ENCODE data around the gene POU2AF2.
"Not testable (repeated sequence)": the region's sequence is repeated elsewhere in the genome, so short reads cannot be mapped to it uniquely, and the experiment has no call there.

The POU2AF2 gene

GRCh38 chr11:111305162-111305802 lies 59.8 kb downstream of the POU2AF2 start:
- no peak for DNase-seq

- no peak for DNase-seq
These were observed 60.4 kb downstream of the POU2AF2 start for GRCh38 chr11:111305876-111306275.

DNA sequence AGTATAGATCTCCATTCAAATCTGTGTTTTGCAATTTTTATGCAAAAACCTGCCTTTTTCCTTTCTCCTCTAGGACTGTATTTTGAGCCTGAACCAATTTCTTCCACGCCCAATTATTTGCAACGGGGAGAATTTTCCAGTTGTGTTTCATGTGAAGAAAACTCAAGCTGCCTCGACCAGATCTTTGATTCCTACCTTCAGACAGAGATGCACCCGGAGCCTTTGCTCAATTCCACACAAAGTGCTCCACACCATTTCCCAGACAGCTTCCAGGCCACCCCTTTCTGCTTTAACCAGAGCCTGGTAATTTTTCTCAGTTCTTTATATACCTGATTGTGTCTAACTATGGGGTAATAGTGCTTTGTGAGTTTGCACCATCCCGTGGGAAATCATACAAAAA lies 60.8 kb downstream of the POU2AF2 start:
- DNase-seq, result no peak

- no peak for DNase-seq
These were observed 62.1 kb downstream of the POU2AF2 start for GRCh38 chr11:111307472-111308108.

DNA sequence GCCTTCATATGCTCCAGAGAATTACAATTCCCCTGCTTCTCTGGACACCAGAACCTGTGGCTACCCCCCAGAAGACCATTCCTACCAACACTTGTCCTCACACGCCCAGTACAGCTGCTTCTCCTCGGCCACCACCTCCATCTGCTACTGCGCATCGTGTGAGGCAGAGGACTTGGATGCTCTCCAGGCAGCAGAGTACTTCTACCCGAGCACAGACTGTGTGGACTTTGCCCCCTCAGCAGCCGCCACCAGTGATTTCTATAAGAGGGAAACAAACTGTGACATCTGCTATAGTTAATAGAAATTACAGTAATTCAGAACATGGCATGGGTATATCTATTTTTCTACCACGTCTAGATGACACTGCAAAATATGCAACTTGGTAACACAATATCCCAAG lies 62.6 kb downstream of the POU2AF2 start:
- DNase-seq, result no peak

- no peak for DNase-seq
These were observed 63.8 kb downstream of the POU2AF2 start for GRCh38 chr11:111309215-111309915.

DNA sequence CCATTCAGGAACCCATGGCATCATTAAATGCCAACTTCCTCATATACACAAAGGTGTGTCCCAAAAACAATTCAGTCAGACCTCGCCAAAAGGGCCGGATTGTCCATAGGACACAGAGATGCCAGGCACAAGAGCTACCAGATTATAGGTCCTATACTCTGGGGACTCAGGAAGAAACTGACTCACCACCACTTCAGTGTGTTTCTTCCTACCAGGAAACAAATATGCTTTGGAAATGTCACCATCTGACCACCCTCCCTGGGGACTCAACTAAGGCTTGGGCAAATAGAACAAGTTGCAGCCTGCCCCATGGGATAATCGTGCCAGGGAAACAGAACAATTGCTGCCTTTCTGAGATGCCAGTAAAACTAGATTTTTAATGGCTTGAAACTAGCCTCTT lies 64.6 kb downstream of the POU2AF2 start:
- DNase-seq, result no peak

DNA sequence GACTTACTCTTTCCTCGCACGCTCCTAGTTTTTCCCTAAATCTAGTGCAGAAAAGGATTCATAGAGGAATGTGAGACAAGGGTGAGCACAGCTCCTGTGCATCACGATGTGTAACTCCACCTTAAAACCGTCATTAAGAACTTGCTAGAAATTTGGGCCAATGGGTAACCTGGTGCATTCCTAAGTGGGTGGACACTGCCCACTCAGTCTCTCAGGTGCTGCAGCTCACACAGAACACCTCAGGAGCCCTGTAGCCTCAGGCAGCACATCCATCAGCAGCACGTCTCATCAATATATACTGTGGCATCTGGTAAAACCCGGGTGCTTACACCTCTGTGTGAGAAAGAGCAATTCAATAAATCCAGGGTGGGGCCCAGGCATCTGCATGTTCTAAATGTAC lies 65.2 kb downstream of the POU2AF2 start:
- DNase-seq, result no peak

DNA sequence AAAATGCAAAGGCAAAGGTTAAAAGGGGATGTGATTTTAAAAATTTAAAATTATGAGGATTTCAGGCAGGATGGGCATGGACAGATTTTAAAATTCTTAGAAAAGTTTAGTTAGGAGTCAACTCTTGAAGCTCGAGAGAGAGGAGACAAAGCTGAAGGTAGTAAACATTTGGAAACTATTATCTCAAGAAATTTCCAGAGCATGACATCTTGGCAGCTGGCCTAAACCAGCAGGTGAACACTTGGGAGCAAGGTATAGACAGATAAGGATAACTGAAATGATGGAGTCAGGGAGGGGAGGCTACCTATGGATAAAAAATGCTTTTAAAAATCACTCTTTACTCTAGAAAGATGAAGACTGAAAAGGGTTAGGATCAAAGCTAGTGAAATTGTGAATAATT lies 66.6 kb downstream of the POU2AF2 start:
- no peak for DNase-seq

DNA sequence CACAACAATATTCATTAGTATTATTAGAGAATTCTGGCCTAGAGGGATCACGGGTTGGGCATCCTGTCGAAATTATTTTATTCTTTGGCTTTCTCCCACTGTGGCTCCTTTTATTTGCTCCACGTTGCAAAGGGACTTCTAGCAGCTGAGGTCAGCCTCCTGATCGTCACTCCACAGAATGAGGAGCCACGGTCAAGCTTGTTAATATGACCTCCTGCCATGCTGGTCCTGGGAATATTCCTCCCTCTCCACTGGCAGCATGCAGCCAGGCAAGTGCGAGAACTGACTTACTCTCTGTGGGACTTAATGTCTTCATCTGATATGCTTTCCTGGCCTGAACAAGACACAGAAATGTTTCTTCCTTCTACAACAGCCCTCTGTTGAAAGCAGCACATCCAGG lies 73.8 kb downstream of the POU2AF2 start:
- no peak for DNase-seq

DNA sequence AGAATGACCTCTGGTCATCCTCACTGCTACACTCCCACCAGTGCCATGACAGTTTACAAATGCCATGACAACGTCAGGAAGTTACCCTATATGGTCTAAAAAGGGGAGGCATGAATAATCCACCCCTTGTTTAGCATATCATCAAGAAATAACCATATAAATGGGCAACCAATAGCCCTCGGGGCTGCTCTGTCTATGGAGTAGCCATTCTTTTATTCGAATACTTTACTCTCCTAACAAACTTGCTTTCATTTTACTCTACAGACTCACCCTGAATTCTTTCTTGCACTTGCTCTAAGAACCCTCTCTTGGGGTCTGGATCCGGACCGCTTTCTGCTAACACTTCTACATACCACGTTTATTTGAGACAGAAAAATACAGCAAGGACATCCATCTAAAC lies 74.7 kb downstream of the POU2AF2 start:
- DNase-seq, result not testable (repeated sequence)

DNA sequence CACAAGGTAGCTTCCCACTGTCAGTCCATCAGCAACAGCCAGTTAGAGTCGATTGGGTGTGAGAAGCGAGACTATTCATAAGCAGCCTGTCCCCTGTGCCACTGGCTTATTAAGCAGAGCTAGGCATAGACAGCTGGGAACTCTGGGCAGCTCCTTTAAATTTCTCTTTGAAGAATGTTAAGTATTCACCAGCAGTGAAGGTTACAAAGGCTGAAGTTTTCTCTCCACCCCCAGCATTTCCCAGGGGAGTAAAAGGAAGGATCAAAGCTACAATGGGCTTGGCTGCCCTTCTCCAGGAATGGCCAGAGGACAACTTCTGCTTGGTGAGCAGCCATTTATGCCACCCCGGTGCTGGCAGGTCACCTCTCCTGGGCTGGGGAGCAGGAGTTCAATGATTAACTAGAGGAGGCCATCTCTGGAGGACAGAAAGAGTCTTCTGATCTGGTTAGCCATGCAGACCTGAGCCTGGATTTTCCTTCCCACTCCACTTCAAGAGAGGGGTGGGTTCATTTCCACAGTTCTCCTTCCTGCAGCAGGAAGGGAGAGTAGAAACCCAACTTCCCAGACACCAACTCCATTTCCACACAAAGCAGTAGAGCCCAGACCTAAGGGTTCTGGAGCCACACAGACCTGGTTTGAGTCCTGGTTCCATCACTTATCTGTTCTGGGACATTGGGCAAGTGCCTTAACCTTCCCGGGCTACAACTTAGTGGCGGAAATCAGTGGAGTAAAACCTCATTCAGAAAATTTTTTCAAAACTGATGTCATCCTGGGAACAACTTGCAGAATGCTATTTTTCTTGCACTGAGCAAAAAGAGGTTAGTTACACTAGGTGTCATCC lies 75.4 kb downstream of the POU2AF2 start:
- no peak for DNase-seq

- no peak for DNase-seq
These were observed 77.0 kb downstream of the POU2AF2 start for GRCh38 chr11:111322534-111322933.

DNA sequence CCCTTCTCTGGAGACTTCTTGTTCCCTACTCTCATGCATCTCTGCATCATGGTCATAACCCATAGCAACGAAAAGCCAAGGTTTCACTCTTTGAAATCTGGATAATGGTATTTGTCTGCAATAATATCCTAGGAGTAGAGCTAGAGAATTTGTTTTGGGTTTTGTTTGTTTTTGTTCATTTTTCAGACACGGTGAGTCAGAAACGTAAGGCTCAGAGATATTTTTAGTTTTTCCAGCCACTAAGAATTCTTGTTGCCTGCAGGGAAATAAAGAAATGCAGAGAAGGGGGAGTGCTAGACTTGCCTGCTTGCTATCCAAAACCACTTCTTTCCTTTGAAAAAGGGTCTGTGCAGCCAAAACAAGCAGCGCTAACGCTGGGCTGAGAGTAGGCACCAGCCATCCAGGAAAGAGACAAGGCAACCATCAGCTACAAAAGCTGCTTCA lies 78.8 kb downstream of the POU2AF2 start:
- DNase-seq, result no peak

DNA sequence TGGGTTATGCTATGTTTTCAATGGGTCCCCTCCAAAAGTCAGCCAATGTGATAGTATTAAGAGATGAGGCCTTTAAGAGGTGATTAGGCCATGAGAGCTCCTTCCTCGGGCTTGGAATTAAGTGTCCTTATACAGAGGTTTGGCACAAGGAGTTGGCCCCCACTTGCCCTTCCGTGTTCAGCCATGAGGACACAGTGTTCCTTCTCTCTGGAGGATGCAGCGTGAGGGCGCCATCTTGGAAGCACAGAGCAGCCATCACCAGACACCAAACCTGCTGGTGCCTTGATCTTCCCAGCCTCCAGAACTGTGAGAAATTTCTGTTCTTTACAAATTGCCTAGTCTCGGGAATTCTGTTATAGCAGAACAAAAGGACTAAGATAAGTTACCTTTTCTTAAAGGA lies 79.7 kb downstream of the POU2AF2 start:
- no peak for DNase-seq

GRCh38 chr11:111326824-111327223 lies 81.3 kb downstream of the POU2AF2 start:
- DNase-seq, result no peak

DNA sequence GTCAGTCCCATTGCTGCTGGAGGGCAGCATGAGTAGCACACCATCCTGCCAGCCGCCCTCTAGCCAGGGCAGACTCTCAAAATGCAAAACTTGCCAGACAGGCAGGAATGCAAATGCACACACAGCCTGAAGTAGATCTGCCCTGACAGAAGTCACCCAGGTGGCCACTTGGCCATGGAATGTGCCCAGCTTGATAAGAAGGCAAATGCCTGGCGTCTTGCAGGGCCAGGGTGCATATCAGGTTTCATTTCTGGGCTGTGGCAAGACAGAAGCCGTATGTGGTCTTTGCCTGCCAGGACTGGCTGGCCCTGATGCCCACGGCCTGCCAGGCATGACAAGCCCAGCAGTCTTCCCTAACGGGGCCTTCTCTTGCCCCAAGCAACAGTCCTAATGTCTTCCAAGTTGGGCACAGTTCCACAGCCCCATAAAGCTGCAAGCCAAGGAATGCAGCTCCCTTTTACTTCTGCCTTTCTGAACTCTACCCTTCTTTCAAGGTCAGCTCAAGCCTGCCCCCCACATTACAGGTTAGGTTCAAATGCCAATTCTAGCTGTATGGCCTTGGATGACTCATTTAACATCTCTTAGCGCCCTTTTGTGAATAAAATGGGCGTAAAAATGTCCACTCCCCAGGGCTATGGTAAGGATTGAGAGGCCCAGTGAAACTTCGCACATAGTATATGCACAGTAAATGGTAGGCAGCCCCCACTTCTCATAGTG lies 82.5 kb downstream of the POU2AF2 start:
- no peak for DNase-seq

DNA sequence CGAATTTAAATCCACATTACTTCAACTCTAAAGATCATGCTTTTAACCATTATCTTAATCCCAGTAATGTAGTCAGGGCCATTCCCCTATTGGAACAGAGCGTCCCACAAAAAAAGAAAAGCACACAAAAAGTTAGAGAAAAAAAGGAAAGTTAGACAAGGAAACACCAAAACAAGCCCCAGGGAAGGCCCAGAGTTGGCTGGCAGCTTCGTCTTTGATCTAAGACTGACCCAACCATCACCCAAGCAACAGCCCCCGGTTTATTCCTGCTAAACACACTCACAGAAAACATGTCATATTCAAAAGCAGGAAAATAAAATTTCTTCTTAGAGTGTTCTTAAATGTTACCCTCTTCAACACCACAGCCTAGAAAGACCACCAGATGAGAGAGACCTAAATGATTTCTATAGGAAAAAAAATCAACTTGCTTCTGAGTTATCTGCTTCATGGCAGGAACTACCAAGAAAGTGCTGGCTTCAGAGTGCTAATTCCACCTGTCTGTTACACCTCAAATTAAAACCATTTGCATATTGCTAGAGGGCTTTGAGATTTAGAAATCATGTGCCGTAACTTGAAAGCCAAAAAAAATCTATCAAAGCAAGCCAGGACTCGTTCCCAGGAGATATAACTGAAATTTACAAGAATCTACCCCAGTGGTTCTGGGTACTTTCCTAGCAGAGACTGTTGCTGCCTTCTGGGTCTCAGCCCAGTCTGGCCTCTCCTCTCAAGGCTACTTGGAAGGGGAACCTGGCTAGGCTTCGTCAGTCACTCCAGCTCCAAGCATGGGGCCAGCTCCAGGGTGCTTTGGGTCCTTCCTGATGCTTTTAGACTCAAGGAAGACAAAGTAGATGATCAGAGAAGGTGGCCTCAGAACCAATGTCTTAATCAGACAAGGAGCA lies 84.0 kb downstream of the POU2AF2 start:
- no peak for DNase-seq

- DNase-seq, result no peak
These were observed 84.8 kb downstream of the POU2AF2 start for GRCh38 chr11:111330234-111330893.

GRCh38 chr11:111331711-111332479 lies 86.4 kb downstream of the POU2AF2 start:
- DNase-seq, result no peak

All from activated gamma-delta T cell (primary cell).